ENCODE measurements around the gene SKIL. TPM values are rescaled to one million over a fixed set of nuclear protein-coding genes. Genes with fewer than 3 reads are reported as not detected.

Gene SKIL
- total RNA-seq, 1 experiment from 2014 or later: 35.0 TPM

GRCh38 chr3:170383567-170383966, 26.1 kb downstream of the SKIL start:
- DNase-seq (no peak), ATAC-seq (no peak)
- Histone ChIP-seq H2AFZ (ENCODE audit: low read length) (no peak overlapping the region), H3F3A (ENCODE audit: low read length, unreplicated experiment) (no peaks in the 10 kb centered on the region), H3K36me3 (ENCODE audit: low read depth, low read length) (peaks cover 31% of the 10 kb centered on the region), H3K9me3 (ENCODE audit: low read length) (no peaks in the 10 kb centered on the region), H3K4me2 (ENCODE audit: low read length) (no peak overlapping the region), H3K27ac (ENCODE audit: low read length) (no peak overlapping the region), H3K9ac (ENCODE audit: low read length) (no peak overlapping the region), H3K4me3 (ENCODE audit: low read length) (no peak overlapping the region), H3K79me2 (ENCODE audit: low read length) (peaks cover 4% of the 10 kb centered on the region; the same call in 1 of the 2 replicates), H3K27me3 (ENCODE audit: low read length) (no peaks in the 10 kb centered on the region), H3K4me1 (ENCODE audit: insufficient read depth, low read length) (no peaks in the 10 kb centered on the region), H3K9me2 (replicated peaks; ENCODE audit: low read length) (no peaks in the 10 kb centered on the region), H4K20me1 (ENCODE audit: low read length) (no peaks in the 10 kb centered on the region)
- intact Hi-C loops (cut with micrococcal nuclease): no loop called here
- TF ChIP-seq EZH2 (IDR thresholded peaks at IDR 0.05; ENCODE audit: low read length, unreplicated experiment) (no peak), CTCF (conservative IDR thresholded peaks at IDR 0.05; ENCODE audit: low read depth, low read length) (no peak), EZH2phosphoT487 (IDR thresholded peaks at IDR 0.05; ENCODE audit: borderline replicate concordance, low read length) (no peak)
- ChIA-PET CTCF (interaction anchor here (0.6 kb wide), 1 partner anchor 304 kb away, joined by 5 read pairs; no protein-coding TSS in a partner anchor), POLR2A (ENCODE audit: unreplicated experiment) (no interaction called here)
- BruUV-seq (replicated peaks): no TSS peak

GRCh38 chr3:170386468-170386867, 29.0 kb downstream of the SKIL start:
- ChIA-PET POLR2A (ENCODE audit: unreplicated experiment) (no interaction called here), CTCF (no interaction called here)
- Histone ChIP-seq H4K20me1 (ENCODE audit: low read length) (no peaks in the 10 kb centered on the region), H3K4me1 (ENCODE audit: insufficient read depth, low read length) (no peaks in the 10 kb centered on the region), H3K27ac (ENCODE audit: low read length) (no peak overlapping the region), H3K4me2 (ENCODE audit: low read length) (no peak overlapping the region), H3K9ac (ENCODE audit: low read length) (no peak overlapping the region), H3F3A (ENCODE audit: low read length, unreplicated experiment) (no peaks in the 10 kb centered on the region), H3K27me3 (ENCODE audit: low read length) (no peaks in the 10 kb centered on the region), H3K9me3 (ENCODE audit: low read length) (no peaks in the 10 kb centered on the region), H2AFZ (ENCODE audit: low read length) (no peak overlapping the region), H3K4me3 (ENCODE audit: low read length) (no peak overlapping the region), H3K9me2 (replicated peaks; ENCODE audit: low read length) (no peaks in the 10 kb centered on the region), H3K36me3 (ENCODE audit: low read depth, low read length) (peaks cover 39% of the 10 kb centered on the region), H3K79me2 (ENCODE audit: low read length) (no peaks in the 10 kb centered on the region)
- DNase-seq: no peak
- ATAC-seq: no peak
- TF ChIP-seq CTCF (conservative IDR thresholded peaks at IDR 0.05; ENCODE audit: low read depth, low read length) (no peak), EZH2 (IDR thresholded peaks at IDR 0.05; ENCODE audit: low read length, unreplicated experiment) (no peak), EZH2phosphoT487 (IDR thresholded peaks at IDR 0.05; ENCODE audit: borderline replicate concordance, low read length) (no peak)
- BruUV-seq (replicated peaks): no TSS peak
- intact Hi-C loops (cut with micrococcal nuclease): no loop called here

GRCh38 chr3:170387950-170388349, 30.4 kb downstream of the SKIL start:
- TF ChIP-seq EZH2phosphoT487 (IDR thresholded peaks at IDR 0.05; ENCODE audit: borderline replicate concordance, low read length) (no peak), CTCF (conservative IDR thresholded peaks at IDR 0.05; ENCODE audit: low read depth, low read length) (no peak; the same call in 1 of the 2 replicates), EZH2 (IDR thresholded peaks at IDR 0.05; ENCODE audit: low read length, unreplicated experiment) (no peak)
- DNase-seq (no peak), ATAC-seq (no peak)
- no peaks in the 10 kb centered on the region for H4K20me1 ChIP-seq (ENCODE audit: low read length)
- H3K36me3 ChIP-seq (ENCODE audit: low read depth, low read length): peaks cover 44% of the 10 kb centered on the region
- no peak overlapping the region for H3K4me2 ChIP-seq (ENCODE audit: low read length)
- H3K9me2 ChIP-seq (replicated peaks; ENCODE audit: low read length): no peaks in the 10 kb centered on the region
- H3K79me2 ChIP-seq (ENCODE audit: low read length): no peaks in the 10 kb centered on the region
- no peak overlapping the region for H2AFZ ChIP-seq (ENCODE audit: low read length)
- intact Hi-C loops (cut with micrococcal nuclease): no loop called here
- H3K4me3 ChIP-seq (ENCODE audit: low read length): no peak overlapping the region
- ChIA-PET CTCF (no interaction called here), POLR2A (ENCODE audit: unreplicated experiment) (no interaction called here)
- no TSS peak for BruUV-seq (replicated peaks)
- H3K9me3 ChIP-seq (ENCODE audit: low read length): no peaks in the 10 kb centered on the region
- no peak overlapping the region for H3K27ac ChIP-seq (ENCODE audit: low read length)
- H3F3A ChIP-seq (ENCODE audit: low read length, unreplicated experiment): no peaks in the 10 kb centered on the region
- no peak overlapping the region for H3K9ac ChIP-seq (ENCODE audit: low read length)
- H3K27me3 ChIP-seq (ENCODE audit: low read length): no peaks in the 10 kb centered on the region
- no peaks in the 10 kb centered on the region for H3K4me1 ChIP-seq (ENCODE audit: insufficient read depth, low read length)

Measured in PC-3 (cell line).